SK-N-MC (cell line): Measurements from ENCODE around the gene NBEAL1.
"Not testable (repeated sequence)": the region's sequence is repeated elsewhere in the genome, so short reads cannot be mapped to it uniquely, and the experiment has no call there.

Experiments
- DNase-seq: peaks from one replicate; pipeline ENCODE4 v3.0.0-alpha.2; 2011; ENCODE audit warnings: low read depth, low spot score
- H3K27ac ChIP-seq: fragments of 200-600 bp; sonication (generic); 2 replicates; pipeline ENCODE4 v1.5.1; 2016; ENCODE audit warnings: mixed run types
- H3K36me3 ChIP-seq: fragments of 200-600 bp; sonication (generic); 2 replicates; pipeline ENCODE4 v1.6.1; 2017; ENCODE audit warnings: antibody characterized with exemption, low read length, mixed read lengths; ENCODE audit not compliant: insufficient read depth
- H3K4me3 ChIP-seq: fragments of 200-600 bp; sonication (generic); 2 replicates; pipeline ENCODE4 v1.5.1; 2016
- H3K9ac ChIP-seq: fragments of 200-600 bp; sonication (generic); 2 replicates; pipeline ENCODE4 v1.8.0; 2017; ENCODE audit warnings: mixed run types, mixed read lengths; ENCODE audit not compliant: insufficient read length
- H3K9me3 ChIP-seq: fragments of 200-600 bp; sonication (generic); 2 replicates; pipeline ENCODE4 v1.6.1; 2017; ENCODE audit warnings: low read depth, mild to moderate bottlenecking, antibody characterized with exemption, low read length, moderate library complexity, mixed read lengths
- EZH2 ChIP-seq: fragments of 200-600 bp; sonication (generic); IDR thresholded peaks from one replicate; pipeline ENCODE4 v1.6.1; 2017; ENCODE audit warnings: antibody characterized with exemption
- FOXP2 ChIP-seq: optimal IDR thresholded peaks from 2 replicates; pipeline ENCODE3; 2011; ENCODE audit warnings: mild to moderate bottlenecking, moderate library complexity; ENCODE audit not compliant: insufficient read depth; ENCODE audit errors: extremely low read length, control extremely low read depth
- POLR2AphosphoS5 ChIP-seq: IDR thresholded peaks from 2 replicates; pipeline ENCODE4 v1.6.1; 2012; ENCODE audit warnings: mild to moderate bottlenecking, low read depth, low read length, borderline replicate concordance

NBEAL1 gene

GRCh38 chr2:203164311-203164935 is 149.7 kb downstream of the NBEAL1 start:
- no peak overlapping the region for H3K4me3 ChIP-seq
- H3K9ac ChIP-seq: no peak overlapping the region
- H3K27ac ChIP-seq: no peak overlapping the region
- H3K9me3 ChIP-seq: no peaks in the 10 kb centered on the region; the same call in 1 of the 2 replicates
- DNase-seq: no peak
- TF ChIP-seq POLR2AphosphoS5 (no peak), FOXP2 (no peak), EZH2 (no peak)
- peaks cover 4% of the 10 kb centered on the region; the same call in 1 of the 2 replicates for H3K36me3 ChIP-seq

- Histone ChIP-seq H3K9me3 (no peaks in the 10 kb centered on the region), H3K4me3 (no peak overlapping the region), H3K27ac (no peak overlapping the region), H3K36me3 (no peaks in the 10 kb centered on the region; the same call in 1 of the 2 replicates), H3K9ac (no peak overlapping the region)
- TF ChIP-seq FOXP2: no peak
- no peak for TF ChIP-seq EZH2
- no peak for TF ChIP-seq POLR2AphosphoS5
- no peak for DNase-seq
Observed at GRCh38 chr2:203167751-203168150, 153.1 kb downstream of the NBEAL1 start.

- H3K27ac ChIP-seq: 0 out of 2 replicates have a peak overlapping the region, but pooled peaks have one; percentile 8
Observed at GRCh38 chr2:203170502-203170901, 155.8 kb downstream of the NBEAL1 start.

GRCh38 chr2:203175371-203175770 is 160.7 kb downstream of the NBEAL1 start:
- no peak overlapping the region for H3K27ac ChIP-seq
- TF ChIP-seq POLR2AphosphoS5 (no peak), EZH2 (no peak), FOXP2 (no peak)
- no peaks in the 10 kb centered on the region for H3K9me3 ChIP-seq
- H3K36me3 ChIP-seq: peaks cover 1% of the 10 kb centered on the region; the same call in 1 of the 2 replicates
- H3K9ac ChIP-seq: no peak overlapping the region
- no peak for DNase-seq
- no peak overlapping the region for H3K4me3 ChIP-seq

More at GRCh38 chr2:203170502-203170901, 155.8 kb downstream of the NBEAL1 start:
- TF ChIP-seq POLR2AphosphoS5: peak; percentile 55; the same call in 1 of the 2 replicates
- TF ChIP-seq FOXP2: peak; percentile 75
- TF ChIP-seq EZH2: no peak
- no peak overlapping the region for H3K9ac ChIP-seq
- no peaks in the 10 kb centered on the region for H3K36me3 ChIP-seq
- no peaks in the 10 kb centered on the region for H3K9me3 ChIP-seq
- H3K4me3 ChIP-seq: no peak overlapping the region
- DNase-seq: peak; percentile 52

- H3K9ac ChIP-seq: no peak overlapping the region
- TF ChIP-seq POLR2AphosphoS5 (no peak), EZH2 (no peak), FOXP2 (no peak)
- peaks cover 4% of the 10 kb centered on the region; the same call in 1 of the 2 replicates for H3K36me3 ChIP-seq
- DNase-seq: no peak
- H3K27ac ChIP-seq: no peak overlapping the region
- no peak overlapping the region for H3K4me3 ChIP-seq
- no peaks in the 10 kb centered on the region for H3K9me3 ChIP-seq
Observed at GRCh38 chr2:203177361-203177760, 162.7 kb downstream of the NBEAL1 start.

GRCh38 chr2:203185864-203186263 is 171.2 kb downstream of the NBEAL1 start:
- Histone ChIP-seq H3K9me3 (no peaks in the 10 kb centered on the region), H3K36me3 (peaks cover 6% of the 10 kb centered on the region; the same call in 1 of the 2 replicates)
- TF ChIP-seq EZH2 (no peak), POLR2AphosphoS5 (no peak), FOXP2 (no peak)

GRCh38 chr2:203190547-203190946 is 175.9 kb downstream of the NBEAL1 start:
- DNase-seq, H3K27ac ChIP-seq, H3K4me3 ChIP-seq, H3K9me3 ChIP-seq, H3K9ac ChIP-seq, H3K36me3 ChIP-seq: not testable (repeated sequence)

More at GRCh38 chr2:203185864-203186263, 171.2 kb downstream of the NBEAL1 start:
- no peak overlapping the region for H3K4me3 ChIP-seq
- no peak overlapping the region for H3K9ac ChIP-seq
- no peak for DNase-seq
- no peak overlapping the region for H3K27ac ChIP-seq

DNA sequence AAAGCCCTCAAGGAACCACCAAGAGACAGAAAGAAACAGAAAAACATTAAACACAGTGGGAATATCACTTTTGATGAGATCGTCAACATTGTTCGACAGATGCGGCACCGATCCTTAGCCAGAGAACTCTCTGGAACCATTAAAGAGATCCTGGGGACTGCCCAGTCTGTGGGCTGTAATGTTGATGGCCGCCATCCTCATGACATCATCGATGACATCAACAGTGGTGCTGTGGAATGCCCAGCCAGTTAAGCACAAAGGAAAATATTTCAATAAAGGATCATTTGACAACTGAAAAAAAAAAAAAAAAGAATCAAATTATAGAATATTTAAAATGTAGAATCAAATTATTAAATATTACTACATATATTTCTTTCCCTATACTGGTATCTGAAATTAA is 176.4 kb downstream of the NBEAL1 start:
- not testable (repeated sequence) for DNase-seq, H3K27ac ChIP-seq, H3K4me3 ChIP-seq, H3K9me3 ChIP-seq, H3K36me3 ChIP-seq, H3K9ac ChIP-seq

DNA sequence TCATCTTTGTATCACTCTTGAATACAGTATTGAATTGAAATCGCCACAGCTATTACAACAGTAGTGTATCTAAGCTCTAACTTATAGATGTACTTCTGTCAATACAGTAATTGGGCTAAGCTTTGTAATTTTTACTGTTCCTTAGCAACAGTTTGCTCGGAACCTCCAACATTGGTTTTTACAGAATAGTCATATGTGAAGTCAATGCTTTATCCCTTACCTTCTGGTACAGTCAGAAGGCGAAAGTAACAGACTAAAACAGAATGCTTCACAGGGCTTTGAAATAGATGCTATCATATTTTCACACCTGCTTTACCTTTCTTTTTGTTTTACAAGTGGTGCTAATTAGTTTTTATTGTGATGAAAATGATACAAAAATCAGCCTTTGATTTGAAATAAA is 177.3 kb downstream of the NBEAL1 start:
- Histone ChIP-seq H3K4me3 (no peak overlapping the region), H3K9ac (no peak overlapping the region), H3K36me3 (peaks cover 6% of the 10 kb centered on the region; the same call in 1 of the 2 replicates), H3K9me3 (no peaks in the 10 kb centered on the region), H3K27ac (no peak overlapping the region)
- no peak for TF ChIP-seq POLR2AphosphoS5
- TF ChIP-seq EZH2: no peak
- TF ChIP-seq FOXP2: no peak
- DNase-seq: no peak
